Endothelial cell of umbilical vein (primary cell): ENCODE results near the gene STKLD1.

ENCODE experiments used
- POLR2A ChIP-seq: IDR thresholded peaks from 2 replicates; pipeline ENCODE4 v1.6.1; 2012; ENCODE audit warnings: low read depth, mild to moderate bottlenecking, control low read depth, low read length
- TF ChIP-seq, protein P1 (sequence below), 2 donors: IDR thresholded peaks; 1 replicate in 1 of 2; 2 replicates in 1 of 2; pipeline ENCODE4 v1.5.1; 2011; ENCODE audit warnings: low read length in 2 of 2, mild to moderate bottlenecking in 2 of 2, moderate library complexity in 2 of 2, control low read depth in 1 of 2, inconsistent platforms in 1 of 2, low read depth in 1 of 2; ENCODE audit not compliant: insufficient read depth in 1 of 2; ENCODE audit errors: extremely low read depth in 1 of 2

DNA sequence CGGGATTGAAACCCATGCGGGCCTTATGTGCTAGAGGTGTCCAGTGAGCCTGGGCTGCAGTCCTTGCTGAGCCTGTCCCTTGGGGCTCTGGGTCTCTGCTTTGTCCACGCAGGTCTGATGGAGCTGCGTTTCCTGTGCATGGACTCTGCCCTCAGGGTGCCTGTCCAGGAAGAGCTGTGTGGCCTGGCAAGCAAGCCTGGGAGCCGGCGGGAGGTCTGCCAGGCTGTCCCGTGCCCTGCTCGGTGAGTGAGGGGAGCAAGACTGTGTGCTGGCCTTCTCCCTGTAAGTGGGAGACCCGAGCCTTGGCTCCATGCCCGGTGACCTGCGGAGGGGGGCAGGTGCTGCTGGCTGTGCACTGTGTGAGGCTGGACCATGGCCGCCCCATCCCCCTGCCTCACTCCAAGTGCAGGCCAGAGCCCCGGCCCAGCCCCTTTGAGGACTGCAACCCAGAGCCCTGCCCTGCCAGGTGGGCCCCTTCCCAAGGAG lies 72.4 kb downstream of the STKLD1 start:
- TF ChIP-seq, protein P1, sequence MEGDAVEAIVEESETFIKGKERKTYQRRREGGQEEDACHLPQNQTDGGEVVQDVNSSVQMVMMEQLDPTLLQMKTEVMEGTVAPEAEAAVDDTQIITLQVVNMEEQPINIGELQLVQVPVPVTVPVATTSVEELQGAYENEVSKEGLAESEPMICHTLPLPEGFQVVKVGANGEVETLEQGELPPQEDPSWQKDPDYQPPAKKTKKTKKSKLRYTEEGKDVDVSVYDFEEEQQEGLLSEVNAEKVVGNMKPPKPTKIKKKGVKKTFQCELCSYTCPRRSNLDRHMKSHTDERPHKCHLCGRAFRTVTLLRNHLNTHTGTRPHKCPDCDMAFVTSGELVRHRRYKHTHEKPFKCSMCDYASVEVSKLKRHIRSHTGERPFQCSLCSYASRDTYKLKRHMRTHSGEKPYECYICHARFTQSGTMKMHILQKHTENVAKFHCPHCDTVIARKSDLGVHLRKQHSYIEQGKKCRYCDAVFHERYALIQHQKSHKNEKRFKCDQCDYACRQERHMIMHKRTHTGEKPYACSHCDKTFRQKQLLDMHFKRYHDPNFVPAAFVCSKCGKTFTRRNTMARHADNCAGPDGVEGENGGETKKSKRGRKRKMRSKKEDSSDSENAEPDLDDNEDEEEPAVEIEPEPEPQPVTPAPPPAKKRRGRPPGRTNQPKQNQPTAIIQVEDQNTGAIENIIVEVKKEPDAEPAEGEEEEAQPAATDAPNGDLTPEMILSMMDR (IDR thresholded peaks at IDR 0.05; ENCODE audit: extremely low read depth in 1 of 2, insufficient read depth in 1 of 2, low read depth in 1 of 2, low read length in 2 of 2): no peak
- TF ChIP-seq POLR2A: no peak
